H1 (cell line): ENCODE data around the gene MUSTN1. TPM values are rescaled to one million over a fixed set of nuclear protein-coding genes. Genes with fewer than 3 reads are reported as not detected.

Source experiments
- CTCF ChIA-PET: fragments of 300-600 bp; sonication (Branson Sonifier 250); formaldehyde crosslinking; loops from one replicate; lab custom pipeline; 2021; ENCODE audit not compliant: partially characterized antibody; lab: Charles Lee
- POLR2A ChIA-PET: fragments of 300-600 bp; sonication (Branson Sonifier 250); formaldehyde crosslinking; loops from one replicate; lab custom pipeline; 2021; ENCODE audit warnings: inconsistent platforms; ENCODE audit not compliant: partially characterized antibody; lab: Charles Lee
- DNase-seq, 2 experiments: peaks; one replicate each; pipeline versions ENCODE4 v3.0.0 to v3.0.0-alpha.2; 2010 to 2022; ENCODE audit warnings: low spot score in 2 of 2, low read depth in 1 of 2, mixed read lengths in 1 of 2
- FAIRE-seq: peaks from 2 replicates; lab custom pipeline; 2011; peaks lifted over from hg19 to GRCh38; lab: Jason Lieb, UNC
- H2AFZ ChIP-seq: 2 replicates; pipeline ENCODE4 v1.8.1; 2012; ENCODE audit warnings: low read length, inconsistent platforms
- H2AK5ac ChIP-seq: 2 replicates; pipeline ENCODE4 v1.6.1; 2013; ENCODE audit warnings: low read depth, low read length
- H2BK120ac ChIP-seq: replicated peaks from 2 replicates; pipeline ENCODE3; 2013; ENCODE audit warnings: low read depth, low read length, inconsistent platforms
- H2BK12ac ChIP-seq: 2 replicates; pipeline ENCODE4 v1.6.1; 2013; ENCODE audit warnings: low read depth, low read length
- H2BK15ac ChIP-seq: 2 replicates; pipeline ENCODE4 v1.6.1; 2013; ENCODE audit warnings: low read length
- H2BK20ac ChIP-seq: 2 replicates; pipeline ENCODE4 v1.6.1; 2013; ENCODE audit warnings: low read length
- H2BK5ac ChIP-seq: 2 replicates; pipeline ENCODE4 v1.6.1; 2013; ENCODE audit warnings: low read depth, low read length
- H3K14ac ChIP-seq: 2 replicates; pipeline ENCODE4 v1.6.1; 2013; ENCODE audit warnings: inconsistent platforms; ENCODE audit not compliant: insufficient read length
- H3K18ac ChIP-seq: 2 replicates; pipeline ENCODE4 v1.6.1; 2013; ENCODE audit warnings: low read length; ENCODE audit errors: extremely low read depth
- H3K23ac ChIP-seq: 2 replicates; pipeline ENCODE4 v1.6.1; 2013; ENCODE audit warnings: inconsistent platforms; ENCODE audit not compliant: insufficient read length
- H3K23me2 ChIP-seq: 2 replicates; pipeline ENCODE4 v1.6.1; 2013; ENCODE audit warnings: low read depth, low read length
- H3K27ac ChIP-seq: 2 replicates; pipeline ENCODE4 v1.6.1; 2011; ENCODE audit warnings: low read depth, low read length, inconsistent platforms
- H3K27me3 ChIP-seq, 4 experiments: replicated peaks in 1 of 4; 1 replicate in 1 of 4; 2 replicates in 3 of 4; pipeline versions ENCODE4 v1.6.1 to v1.8.1; 2011 to 2013; ENCODE audit warnings: low read length in 3 of 4, mild to moderate bottlenecking in 3 of 4, inconsistent platforms in 2 of 4, mixed read lengths in 2 of 4, moderate library complexity in 1 of 4; ENCODE audit not compliant: control insufficient read depth in 3 of 4, insufficient read depth in 3 of 4; ENCODE audit errors: extremely low read depth in 1 of 4
- H3K36me3 ChIP-seq, 4 experiments: 2 replicates each; pipeline versions ENCODE4 v1.6.1 to v1.8.1; 2011 to 2013; ENCODE audit warnings: mild to moderate bottlenecking in 4 of 4, low read length in 3 of 4, moderate library complexity in 2 of 4, control low read depth in 1 of 4, inconsistent platforms in 1 of 4; ENCODE audit not compliant: insufficient read depth in 4 of 4, control insufficient read depth in 2 of 4
- H3K4ac ChIP-seq: replicated peaks from 2 replicates; pipeline ENCODE3; 2013; ENCODE audit warnings: low read length, low read depth, mixed read lengths, inconsistent platforms; ENCODE audit not compliant: insufficient read length
- H3K4me1 ChIP-seq, 4 experiments: replicated peaks in 1 of 4; 1 replicate in 1 of 4; 2 replicates in 3 of 4; pipeline versions ENCODE4 v1.6.1 to v1.8.1; 2011 to 2013; ENCODE audit warnings: low read length in 3 of 4, inconsistent platforms in 2 of 4, mixed read lengths in 1 of 4; ENCODE audit not compliant: insufficient read depth in 4 of 4, control insufficient read depth in 3 of 4
- H3K4me2 ChIP-seq, 2 experiments: 2 replicates each; pipeline versions ENCODE4 v1.6.1 to v1.8.1; 2011 to 2013; ENCODE audit warnings: low read depth in 2 of 2, low read length in 2 of 2, control low read depth in 1 of 2, inconsistent platforms in 1 of 2, mild to moderate bottlenecking in 1 of 2; ENCODE audit not compliant: insufficient read depth in 1 of 2
- H3K4me3 ChIP-seq, 4 experiments: fragments of 200-600, 300-600 bp in 1 of 4; sonication (generic), shearing (Covaris generic), sonication (Bioruptor Twin) in 1 of 4; 2 replicates each; pipeline versions ENCODE4 v1.5.1 to v1.8.1; 2011 to 2016; ENCODE audit warnings: low read length in 4 of 4, low read depth in 3 of 4, control low read depth in 2 of 4, inconsistent platforms in 2 of 4, mild to moderate bottlenecking in 2 of 4, mixed read lengths in 1 of 4, moderate library complexity in 1 of 4; ENCODE audit not compliant: insufficient read depth in 2 of 4; ENCODE audit errors: extremely low read depth in 1 of 4
- H3K56ac ChIP-seq: replicated peaks from 2 replicates; pipeline ENCODE3; 2013; ENCODE audit warnings: low read depth, mild to moderate bottlenecking, mixed read lengths, low read length, inconsistent platforms; ENCODE audit not compliant: insufficient read length
- H3K79me1 ChIP-seq: 2 replicates; pipeline ENCODE4 v1.6.1; 2013; ENCODE audit warnings: low read depth, low read length, control low read depth
- H3K79me2 ChIP-seq, 2 experiments: 2 replicates each; pipeline versions ENCODE4 v1.6.1 to v1.8.1; 2012 to 2013; ENCODE audit warnings: low read length in 2 of 2, mild to moderate bottlenecking in 2 of 2, inconsistent platforms in 1 of 2; ENCODE audit not compliant: insufficient read depth in 2 of 2, control insufficient read depth in 1 of 2
- H3K9ac ChIP-seq, 4 experiments: replicated peaks in 1 of 4; 1 replicate in 1 of 4; 2 replicates in 3 of 4; pipeline versions ENCODE4 v1.6.1 to v1.8.1; 2011 to 2013; ENCODE audit warnings: low read depth in 3 of 4, low read length in 3 of 4, control low read depth in 2 of 4, mild to moderate bottlenecking in 2 of 4, moderate library complexity in 2 of 4, inconsistent platforms in 1 of 4; ENCODE audit errors: extremely low read depth in 1 of 4
- H3K9me3 ChIP-seq, 2 experiments: 2 replicates each; pipeline versions ENCODE4 v1.6.1 to v1.8.1; 2012 to 2013; ENCODE audit warnings: mild to moderate bottlenecking in 2 of 2, moderate library complexity in 2 of 2, control low read depth in 1 of 2, inconsistent platforms in 1 of 2, low read depth in 1 of 2, low read length in 1 of 2, mixed read lengths in 1 of 2; ENCODE audit not compliant: insufficient read depth in 2 of 2
- H4K20me1 ChIP-seq, 2 experiments: replicated peaks in 1 of 2; 2 replicates each; pipeline versions ENCODE3 to v1.8.1; 2011 to 2013; ENCODE audit warnings: inconsistent platforms in 2 of 2, low read length in 2 of 2, mild to moderate bottlenecking in 1 of 2; ENCODE audit not compliant: insufficient read depth in 2 of 2, control insufficient read depth in 1 of 2
- H4K5ac ChIP-seq: 2 replicates; pipeline ENCODE4 v1.6.1; 2013; ENCODE audit warnings: low read length, low read depth, mixed read lengths, inconsistent platforms; ENCODE audit not compliant: insufficient read length
- H4K8ac ChIP-seq: 2 replicates; pipeline ENCODE4 v1.8.0; 2013; ENCODE audit warnings: mild to moderate bottlenecking, moderate library complexity, low read length, inconsistent platforms; ENCODE audit not compliant: insufficient read depth; ENCODE audit errors: extremely low read depth
- H4K91ac ChIP-seq: replicated peaks from 2 replicates; pipeline ENCODE3; 2013; ENCODE audit warnings: low read length, mixed read lengths, inconsistent platforms; ENCODE audit not compliant: insufficient read length
- EP300 ChIP-seq, 2 experiments: IDR thresholded peaks; 1 replicate in 1 of 2; 2 replicates in 1 of 2; pipeline ENCODE4 v1.6.1; 2011 to 2012; ENCODE audit warnings: low read depth in 2 of 2, low read length in 2 of 2, mild to moderate bottlenecking in 2 of 2, borderline replicate concordance in 1 of 2, inconsistent platforms in 1 of 2, moderate library complexity in 1 of 2
- PHF8 ChIP-seq: fragments of 200-600 bp; sonication (generic); conservative IDR thresholded peaks from 2 replicates; pipeline ENCODE4 v1.7.1; 2012; ENCODE audit warnings: low read depth, mild to moderate bottlenecking, inconsistent platforms, low read length, moderate library complexity
- WGBS, 2 experiments: shearing (Covaris generic) in 1 of 2; methylation state at CpG; one replicate each; pipeline versions ENCODE4 v1.1.6 to v1.1.7; 2013 to 2015; ENCODE audit warnings: low lambda C conversion rate in 2 of 2, mixed read lengths in 2 of 2, inconsistent platforms in 1 of 2, low coverage in 1 of 2, missing lambda C conversion rate in 1 of 2; ENCODE audit not compliant: insufficient replicate concordance in 2 of 2, insufficient coverage in 1 of 2, insufficient read length in 1 of 2; ENCODE audit errors: extremely low coverage in 1 of 2, missing lambda C conversion rate in 1 of 2; 5-methylcytosine and 5-hydroxymethylcytosine counted together
- polyA plus RNA-seq, 7 experiments: library from polyadenylated mRNA; depleted of rRNA in 3 of 7; stranded (reverse) in 5 of 7; unstranded in 2 of 7; fragments of >200 nt in 5 of 7; fragments of 200-250 nt in 2 of 7; gene quantifications; 1 replicate in 5 of 7; 2 replicates in 1 of 7; 4 replicates in 1 of 7; pipeline versions ENCODE4 v1.2.1 to v1.2.3, GENCODE V29; 2011 to 2013; ENCODE audit warnings: missing spikeins in 2 of 7, mixed read lengths in 2 of 7
- total RNA-seq: library from RNA; stranded (reverse); fragmentation: NEBNext Ultra II Directional; extraction: Animal tissue kit (Norgen Biotek cat#: 25700); gene quantifications from 2 replicates; pipeline ENCODE4 v1.2.1, GENCODE V29; 2021

MUSTN1 gene
- total and polyA plus RNA-seq, 2 of the 8 experiments (the other 6 are each of a cell fraction or from before 2014, with no cell fraction given), result 1.1 to 2.4 TPM

GRCh38 chr3:52847726-52848125, 12.9 kb upstream of the MUSTN1 start:
- Histone ChIP-seq H3K79me1 (no peaks in the 10 kb centered on the region), H3K27me3 (no peaks in the 10 kb centered on the region), H3K4me3 (no peak overlapping the region), H3K4me1 (no peaks in the 10 kb centered on the region), H2BK5ac (no peak overlapping the region), H3K79me2 (no peaks in the 10 kb centered on the region), H3K14ac (no peak overlapping the region), H3K9me3 (no peaks in the 10 kb centered on the region), H4K5ac (no peak overlapping the region), H2BK15ac (no peak overlapping the region), H3K36me3 (peaks cover 3 to 13% (median 8%) of the 10 kb centered on the region in 4 experiments; a peak in 7 of 8 replicates), H3K4me2 (no peak overlapping the region), H3K23me2 (no peaks in the 10 kb centered on the region), H2AK5ac (no peak overlapping the region), H3K23ac (no peak overlapping the region), H3K56ac (no peak overlapping the region), H2BK20ac (no peak overlapping the region), H3K18ac (no peak overlapping the region), H3K27ac (no peak overlapping the region), H3K4ac (no peak overlapping the region), H3K9ac (no peak overlapping the region), H4K91ac (no peak overlapping the region), H4K8ac (no peak overlapping the region), H2BK12ac (no peak overlapping the region), H4K20me1 (peaks cover 0 to 2% of the 10 kb centered on the region in 2 experiments), H2BK120ac (no peak overlapping the region), H2AFZ (no peak overlapping the region)
- POLR2A ChIA-PET, result no interaction called here
- CTCF ChIA-PET, result interaction anchor here (0.6 to 4.2 kb wide), 12 partner anchors 9 to 374 kb away, joined by 3 to 46 read pairs (median 4); partner anchors contain the start of gene MUSTN1
- FAIRE-seq (no peak), DNase-seq (no peak)
- TF ChIP-seq PHF8, result no peak
- no peak for TF ChIP-seq EP300 (IDR thresholded peaks at IDR 0.05; ENCODE audit: borderline replicate concordance in 1 of 2, low read depth in 2 of 2, low read length in 2 of 2)
- 85% methylated on average over 7 of the region's 7 CpGs; no CpG with 5 or more reads in 1 of the 2 experiments for WGBS, 2 experiments
